ENCODE measurements around the gene ARRB1.

DNA sequence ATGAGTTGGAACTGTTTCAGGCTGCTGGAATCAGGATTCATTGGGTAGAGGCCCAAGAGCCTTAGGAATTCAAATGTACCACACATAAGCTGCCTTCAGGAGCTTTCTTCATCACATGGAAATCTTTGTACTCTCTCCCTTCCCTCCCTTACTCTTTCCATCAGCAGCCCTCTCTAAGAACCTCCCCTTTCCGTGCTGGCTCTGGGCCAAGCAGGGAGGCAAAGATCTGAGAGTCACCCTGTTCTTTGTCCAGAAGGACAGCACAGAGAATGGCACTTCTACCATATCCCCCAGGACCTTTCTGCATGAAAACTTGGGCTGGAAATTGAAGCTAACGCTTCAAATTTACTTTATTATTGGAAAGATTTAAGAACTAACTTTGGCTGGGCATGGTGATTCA, 131.6 kb downstream of the ARRB1 start:
- TF ChIP-seq GATA3 (IDR thresholded peaks at IDR 0.05; ENCODE audit: low read depth, low read length) (no peak), GATA2 (IDR thresholded peaks at IDR 0.05; ENCODE audit: low read depth, low read length) (no peak)

Data from SH-SY5Y (cell line).